Upper lobe of left lung (tissue), 4 donors: ENCODE results near the gene NLGN1.

ENCODE experiments used
- CTCF ChIP-seq, 6 experiments: fragments of 450-650 bp in 4 of 6; fragments of 200-600 bp in 2 of 6; sonication (generic) in 2 of 6; IDR thresholded peaks; one replicate each; pipeline ENCODE4 v1.5.1; 2016 to 2019; ENCODE audit warnings: antibody characterized with exemption in 6 of 6
- POLR2A ChIP-seq, 4 donors: fragments of 450-650 bp; IDR thresholded peaks; one replicate each; pipeline ENCODE4 v1.5.1; 2016 to 2017; ENCODE audit warnings: antibody characterized with exemption in 4 of 4, mild to moderate bottlenecking in 2 of 4
- POLR2AphosphoS5 ChIP-seq, 2 donors: sonication (generic); formaldehyde crosslinking; IDR thresholded peaks; one replicate each; pipeline ENCODE4 v1.5.1; 2017; ENCODE audit warnings: antibody characterized with exemption in 2 of 2

DNA sequence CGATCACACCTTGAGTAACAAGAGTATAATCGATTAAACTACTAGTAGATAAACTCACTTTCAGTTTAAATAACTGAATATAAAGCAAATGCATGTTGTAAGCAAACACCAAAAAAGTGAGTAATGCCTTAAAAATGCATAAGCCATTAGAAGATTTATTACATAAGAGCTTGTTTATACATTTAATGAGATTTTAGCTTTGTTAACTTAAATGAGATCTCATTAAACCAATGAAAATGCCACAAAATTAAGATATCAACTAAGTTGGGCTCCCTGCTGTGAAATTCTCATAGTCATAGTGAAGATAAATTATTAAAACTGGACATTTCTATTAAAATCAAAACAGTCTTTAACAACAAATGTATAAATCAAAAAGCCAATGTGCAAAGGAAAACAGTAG is 701.2 kb downstream of the NLGN1 start:
- TF ChIP-seq CTCF (IDR thresholded peaks at IDR 0.05) (no peak), POLR2AphosphoS5 (IDR thresholded peaks at IDR 0.05) (no peak), POLR2A (IDR thresholded peaks at IDR 0.05) (no peak)
